SKM-1 (cell line): Measurements from ENCODE around the gene PMP22.

Source experiments
- DNase-seq: peaks from one replicate; lab custom pipeline; 2025; ENCODE audit not compliant: unreplicated experiment; lab: John Stamatoyannopoulos, UW

The PMP22 gene

GRCh38 chr17:15265131-15265530, at the start of gene PMP22:
PMP22 (minus strand) TSS chr17:15265326; CDS start chr17:15260727, 4,599 bp downstream.
- DNase-seq: no peak

DNA sequence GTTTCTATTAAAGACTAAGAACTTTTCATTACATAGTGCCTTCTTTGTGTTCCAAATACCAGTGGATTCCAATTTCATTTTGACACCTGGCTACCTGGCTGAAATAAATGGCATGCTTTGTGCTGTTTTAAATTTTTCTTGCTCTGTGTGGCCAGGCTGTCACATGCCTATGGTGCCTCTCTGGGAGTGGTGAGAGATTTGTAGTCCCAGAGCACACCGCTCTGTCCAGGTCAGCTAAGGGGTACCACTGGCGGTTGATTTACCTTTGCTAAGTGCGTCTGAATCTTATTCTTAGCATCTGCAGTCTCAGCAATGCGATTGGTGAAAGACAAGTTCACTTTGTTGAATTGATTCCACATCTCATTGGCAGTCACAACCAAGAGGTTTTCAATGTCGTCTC, 46.9 kb upstream of the PMP22 start:
- DNase-seq: no peak

GRCh38 chr17:15309793-15310192, 44.7 kb upstream of the PMP22 start:
- DNase-seq: no peak

DNA sequence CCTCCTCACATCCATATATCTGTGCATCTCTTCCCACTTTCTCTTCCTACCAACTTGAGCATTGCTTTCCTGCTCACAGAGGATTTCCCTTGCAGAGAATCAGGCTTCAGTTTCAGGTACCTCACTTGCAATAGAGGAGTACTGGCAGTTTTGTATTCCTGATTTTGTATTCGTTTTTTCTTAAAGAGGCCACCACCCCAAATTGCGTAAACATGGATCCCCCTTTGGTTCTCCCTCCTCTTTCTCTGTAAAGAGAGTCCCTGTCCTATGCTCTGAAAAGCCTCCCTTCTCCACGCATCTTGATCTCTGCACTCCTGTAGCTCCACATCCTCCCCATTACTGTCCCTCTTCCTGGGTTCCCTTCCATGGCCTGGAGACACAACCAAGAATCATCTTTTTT, 44.1 kb upstream of the PMP22 start:
- no peak for DNase-seq

DNA sequence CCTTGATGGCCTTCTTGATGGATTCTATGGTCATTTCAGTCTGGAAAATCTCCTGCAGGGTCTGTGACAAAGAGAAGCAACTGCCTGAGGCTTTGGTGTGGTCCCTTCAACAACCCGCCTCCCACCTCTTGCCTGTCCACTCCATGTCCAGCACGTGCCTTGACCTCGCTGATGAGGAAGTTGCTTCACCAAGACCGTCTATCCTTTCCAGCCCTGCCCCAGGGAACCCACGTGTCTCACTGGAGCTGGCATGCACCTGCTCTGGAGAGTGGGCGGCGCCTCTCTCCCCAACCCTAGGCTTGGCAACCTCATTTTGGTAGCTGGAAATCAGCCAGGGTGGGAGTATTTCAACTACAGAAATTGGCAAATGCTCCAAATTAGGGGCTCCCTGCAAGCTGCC, 43.6 kb upstream of the PMP22 start:
- no peak for DNase-seq

DNA sequence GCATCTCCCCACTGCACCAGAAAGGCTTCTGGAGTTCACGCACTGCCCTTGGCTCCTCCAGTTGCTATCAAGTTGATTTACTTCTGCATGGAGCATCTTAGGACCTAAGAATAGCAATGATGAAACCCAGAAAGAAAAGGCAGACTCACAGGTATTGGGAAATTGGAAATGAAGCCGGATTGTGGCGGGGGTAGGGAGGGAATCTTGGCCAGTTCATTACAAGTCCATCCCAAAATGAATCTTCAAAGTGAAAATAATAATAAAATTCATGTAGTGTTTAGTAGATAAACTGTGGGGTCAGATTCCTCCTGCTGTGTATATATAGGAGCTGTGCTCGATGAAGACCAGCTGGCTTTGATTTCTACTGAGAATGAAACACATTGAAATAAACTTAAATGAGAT, 42.6 kb upstream of the PMP22 start:
- DNase-seq: no peak

DNA sequence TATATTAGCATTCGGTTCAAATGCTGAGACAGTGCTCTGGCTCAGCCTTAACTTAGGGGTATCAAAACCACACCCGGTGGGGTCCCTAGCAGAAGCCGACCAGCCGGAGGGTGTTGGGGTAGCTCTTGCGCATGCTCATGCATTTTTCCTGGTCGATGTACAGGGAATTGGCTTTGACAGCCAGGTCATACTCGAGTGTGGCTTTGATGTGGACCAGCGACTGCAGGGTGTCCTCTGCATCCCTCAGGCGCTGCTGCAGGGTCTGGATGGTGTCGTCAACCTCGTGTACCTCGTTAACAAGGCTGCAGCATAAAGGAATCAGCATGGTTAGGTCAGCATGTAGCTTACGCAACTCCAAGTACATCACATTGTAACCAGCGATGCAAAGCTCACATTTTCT, 38.7 kb upstream of the PMP22 start:
- no peak for DNase-seq

DNA sequence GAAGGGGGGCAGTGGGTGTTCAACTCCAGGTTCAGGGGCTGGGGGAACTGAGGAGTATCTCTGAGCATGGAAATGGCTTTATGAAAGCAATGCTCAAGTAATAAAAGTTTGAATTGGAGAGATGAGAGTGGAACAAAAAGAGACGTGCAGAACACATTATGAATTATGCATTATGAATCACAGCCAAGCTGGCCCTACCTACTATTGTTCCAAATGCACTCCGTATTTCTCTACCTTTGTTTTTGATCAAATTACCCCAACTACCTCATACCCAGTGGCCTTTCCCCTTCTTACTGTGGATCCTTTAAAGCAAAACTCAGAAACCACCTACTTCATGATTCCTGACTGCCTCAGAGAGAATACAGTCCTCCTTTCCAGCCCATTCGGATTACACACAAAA, 38.1 kb upstream of the PMP22 start:
- no peak for DNase-seq

- DNase-seq: no peak
These were observed 36.7 kb upstream of the PMP22 start for GRCh38 chr17:15301845-15302244.

GRCh38 chr17:15298176-15298575, 33.0 kb upstream of the PMP22 start:
- no peak for DNase-seq

DNA sequence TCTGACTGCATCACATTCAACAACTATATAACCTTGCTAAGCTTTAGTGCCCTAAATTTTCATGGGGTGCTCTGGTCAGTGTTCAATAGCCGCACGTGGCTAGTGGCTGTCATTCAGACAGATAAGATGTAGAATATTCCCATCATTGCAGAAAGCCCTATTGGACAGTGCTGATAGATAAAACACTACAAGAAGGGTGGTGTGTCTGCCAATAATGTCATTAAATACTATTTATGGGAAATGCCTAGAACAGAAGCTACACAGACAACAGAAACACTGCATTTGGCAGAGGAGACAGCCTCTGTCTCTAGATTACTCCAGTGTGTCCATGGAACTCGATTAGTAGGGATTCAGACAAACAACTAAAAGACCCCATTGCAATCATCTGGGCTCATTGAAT, 28.4 kb upstream of the PMP22 start:
- DNase-seq: no peak

- no peak for DNase-seq
These were observed 26.7 kb upstream of the PMP22 start for GRCh38 chr17:15291674-15292361.

GRCh38 chr17:15290605-15291004, 25.5 kb upstream of the PMP22 start:
- DNase-seq: no peak

- DNase-seq: no peak
These were observed 24.4 kb upstream of the PMP22 start for GRCh38 chr17:15289285-15290183.

GRCh38 chr17:15288859-15289258, 23.7 kb upstream of the PMP22 start:
- no peak for DNase-seq

DNA sequence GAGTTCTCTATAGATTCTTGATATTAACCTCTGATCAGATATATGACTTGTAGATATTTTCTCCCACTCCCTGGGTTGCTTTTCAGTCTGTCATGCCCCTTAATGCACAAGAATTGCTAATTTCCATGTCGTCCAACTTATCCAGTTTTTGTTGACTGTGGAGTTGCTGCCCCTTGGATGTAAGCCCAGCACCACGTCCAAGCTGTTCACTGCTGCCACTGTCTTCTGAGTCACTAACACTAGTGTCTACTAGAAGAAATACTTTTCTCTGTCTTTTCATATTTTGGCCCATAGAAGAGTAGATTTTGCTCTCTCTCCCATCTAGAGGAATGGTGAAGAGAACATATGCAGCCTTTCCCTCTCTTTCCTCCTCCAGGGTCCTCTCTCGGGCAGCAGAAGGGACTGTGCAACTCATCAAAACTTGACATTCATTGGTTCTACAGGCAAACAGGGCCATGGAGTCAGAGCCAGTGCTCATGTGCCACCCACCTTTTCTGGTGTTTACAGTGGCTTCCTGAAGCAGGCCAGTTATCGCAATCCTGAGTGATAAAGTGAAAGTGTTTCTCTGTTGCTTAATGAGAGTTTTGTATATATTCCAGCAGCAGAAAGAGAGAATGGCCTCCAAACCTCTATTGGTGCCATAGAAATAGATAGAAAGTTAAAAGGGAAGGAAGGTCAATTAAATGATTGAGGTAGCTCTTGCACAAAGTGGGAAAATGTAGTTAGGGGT, 22.6 kb upstream of the PMP22 start:
- DNase-seq: no peak

- DNase-seq: no peak
These were observed 20.3 kb upstream of the PMP22 start for GRCh38 chr17:15285466-15285865.

- no peak for DNase-seq
These were observed 19.4 kb upstream of the PMP22 start for GRCh38 chr17:15284537-15284936.

GRCh38 chr17:15284107-15284506, 19.0 kb upstream of the PMP22 start:
- no peak for DNase-seq

DNA sequence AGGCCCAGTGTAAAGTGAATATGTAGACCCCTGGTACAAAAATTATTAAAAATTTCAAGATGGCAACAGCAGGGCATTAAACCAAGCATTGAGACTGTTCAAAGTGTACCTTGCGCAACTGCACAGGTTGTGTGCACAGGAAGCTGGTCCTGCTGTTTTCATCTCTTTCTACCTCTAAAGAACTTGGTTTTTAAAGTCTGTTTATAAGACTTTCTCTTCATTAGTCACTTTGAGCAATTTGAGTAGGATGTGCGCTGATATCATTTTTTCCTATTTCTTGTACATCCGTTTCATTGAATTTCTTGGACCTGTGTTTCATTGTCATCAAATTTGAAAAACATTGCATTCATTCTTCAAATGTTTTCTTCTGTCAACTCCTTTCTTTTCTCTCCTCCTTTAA, 16.8 kb upstream of the PMP22 start:
- DNase-seq: no peak

DNA sequence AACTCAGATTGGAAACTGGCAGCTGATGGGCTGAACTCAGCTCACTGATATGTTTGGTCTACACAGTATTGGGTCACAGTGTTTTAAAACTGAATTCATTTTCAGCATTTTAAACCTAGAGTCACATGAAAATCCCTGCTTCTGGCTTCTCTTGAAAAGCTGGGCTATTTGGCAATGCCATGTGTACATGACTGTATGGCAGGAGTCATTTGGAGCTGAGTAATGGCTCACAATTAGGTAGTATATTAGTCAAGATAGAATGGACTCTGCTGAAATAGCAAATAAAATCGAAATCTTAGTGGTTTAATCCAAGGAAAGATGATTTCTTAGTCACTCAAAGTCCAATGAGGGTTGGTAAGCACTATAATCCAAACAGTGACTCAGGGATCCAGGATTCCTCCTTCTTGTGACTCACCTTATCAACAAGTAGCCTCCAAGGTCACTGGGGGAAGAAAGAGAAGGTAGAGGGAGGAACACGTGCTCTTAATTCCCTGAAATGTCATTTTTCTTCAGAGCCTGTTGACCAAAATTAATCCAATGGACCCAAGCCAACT, 13.9 kb upstream of the PMP22 start:
- no peak for DNase-seq
